Activated CD8-positive, alpha-beta T cell treated with anti-CD3 and anti-CD28 coated beads for 36 hours (primary cell): ENCODE results near the gene ITGA8. TPM values are rescaled to one million over a fixed set of nuclear protein-coding genes. Genes with fewer than 3 reads are reported as not detected.

Source experiments
- ATAC-seq: fragments of 200-7000 bp; cut with Tn5 transposase; one replicate; pipeline ENCODE4 v1.10.0; 2021; ENCODE audit warnings: mild to moderate bottlenecking, moderate library complexity
- CTCF ChIA-PET: fragments of 350-600 bp; sonication (Branson Sonifier 250); formaldehyde crosslinking; loops from one replicate; lab custom pipeline; 2021; ENCODE audit warnings: antibody characterized with exemption; lab: Charles Lee
- POLR2A ChIA-PET: fragments of 350-600 bp; sonication (Branson Sonifier 250); formaldehyde crosslinking; loops from one replicate; lab custom pipeline; 2021; ENCODE audit warnings: antibody characterized with exemption; lab: Charles Lee
- DNase-seq: peaks from one replicate; pipeline ENCODE4 v3.0.0-alpha.2; 2020
- H3K27ac Mint-ChIP-seq: one replicate; pipeline ENCODE4 v1.8.0; 2021; ENCODE audit warnings: mild to moderate bottlenecking, mixed read lengths
- H3K27me3 Mint-ChIP-seq: one replicate; pipeline ENCODE4 v1.8.0; 2021; ENCODE audit warnings: mixed read lengths
- H3K36me3 Mint-ChIP-seq: one replicate; pipeline ENCODE4 v1.8.0; 2021; ENCODE audit warnings: low read depth, mixed read lengths
- H3K4me1 Mint-ChIP-seq: one replicate; pipeline ENCODE4 v1.8.0; 2021; ENCODE audit warnings: low read depth, mixed read lengths
- H3K4me3 Mint-ChIP-seq: one replicate; pipeline ENCODE4 v1.8.0; 2021; ENCODE audit warnings: mild to moderate bottlenecking, moderate library complexity, mixed read lengths
- H3K9me3 Mint-ChIP-seq: one replicate; pipeline ENCODE4 v1.8.0; 2021; ENCODE audit warnings: mixed read lengths
- intact Hi-C: fragments of 100-400 bp; cut with micrococcal nuclease; formaldehyde crosslinking; loops from one replicate; pipeline ENCODE4 v1.10.0; 2022
- total RNA-seq, 2 experiments: library from RNA; stranded (reverse); gene quantifications; one replicate each; pipeline ENCODE4 v1.2.3, GENCODE V29; 2021
- TF ChIP-seq, protein P1 (sequence below): fragments of 200-600 bp; IDR thresholded peaks from one replicate; pipeline ENCODE4 v1.8.0; 2022; ENCODE audit warnings: antibody characterized with exemption, mild to moderate bottlenecking

The ITGA8 gene
- total RNA-seq, 2 experiments from 2014 or later, result not detected

- Mint-ChIP-seq H3K36me3 (no peaks in the 10 kb centered on the region), H3K9me3 (no peaks in the 10 kb centered on the region), H3K4me1 (no peaks in the 10 kb centered on the region), H3K27ac (no peak overlapping the region), H3K27me3 (peaks cover 18% of the 10 kb centered on the region), H3K4me3 (no peak overlapping the region)
- TF ChIP-seq, protein P1, sequence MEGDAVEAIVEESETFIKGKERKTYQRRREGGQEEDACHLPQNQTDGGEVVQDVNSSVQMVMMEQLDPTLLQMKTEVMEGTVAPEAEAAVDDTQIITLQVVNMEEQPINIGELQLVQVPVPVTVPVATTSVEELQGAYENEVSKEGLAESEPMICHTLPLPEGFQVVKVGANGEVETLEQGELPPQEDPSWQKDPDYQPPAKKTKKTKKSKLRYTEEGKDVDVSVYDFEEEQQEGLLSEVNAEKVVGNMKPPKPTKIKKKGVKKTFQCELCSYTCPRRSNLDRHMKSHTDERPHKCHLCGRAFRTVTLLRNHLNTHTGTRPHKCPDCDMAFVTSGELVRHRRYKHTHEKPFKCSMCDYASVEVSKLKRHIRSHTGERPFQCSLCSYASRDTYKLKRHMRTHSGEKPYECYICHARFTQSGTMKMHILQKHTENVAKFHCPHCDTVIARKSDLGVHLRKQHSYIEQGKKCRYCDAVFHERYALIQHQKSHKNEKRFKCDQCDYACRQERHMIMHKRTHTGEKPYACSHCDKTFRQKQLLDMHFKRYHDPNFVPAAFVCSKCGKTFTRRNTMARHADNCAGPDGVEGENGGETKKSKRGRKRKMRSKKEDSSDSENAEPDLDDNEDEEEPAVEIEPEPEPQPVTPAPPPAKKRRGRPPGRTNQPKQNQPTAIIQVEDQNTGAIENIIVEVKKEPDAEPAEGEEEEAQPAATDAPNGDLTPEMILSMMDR, result no peak
- intact Hi-C loops, result no loop called here
- ATAC-seq, result no peak
- ChIA-PET CTCF (interaction anchor here (1.5 to 1.6 kb wide), 2 partner anchors 11 to 18 kb away, joined by 3 to 4 read pairs; no protein-coding TSS in a partner anchor), POLR2A (no interaction called here)
- no peak for DNase-seq
Measured at GRCh38 chr10:15603446-15604011, 116.2 kb downstream of the ITGA8 start.

GRCh38 chr10:15601819-15602218 is 117.9 kb downstream of the ITGA8 start:
- Mint-ChIP-seq H3K4me1 (no peaks in the 10 kb centered on the region), H3K9me3 (no peaks in the 10 kb centered on the region), H3K36me3 (no peaks in the 10 kb centered on the region), H3K27ac (no peak overlapping the region), H3K4me3 (no peak overlapping the region), H3K27me3 (peaks cover 20% of the 10 kb centered on the region)
- ChIA-PET POLR2A (no interaction called here), CTCF (no interaction called here)
- intact Hi-C loops, result no loop called here
- DNase-seq, result no peak
- ATAC-seq, result no peak
- TF ChIP-seq, protein P1, result no peak

- DNase-seq, result no peak
- ChIA-PET CTCF (interaction anchor here (0.9 to 1.3 kb wide), 2 partner anchors 10 to 31 kb away, joined by 3 to 4 read pairs; no protein-coding TSS in a partner anchor), POLR2A (no interaction called here)
- Mint-ChIP-seq H3K4me1 (no peaks in the 10 kb centered on the region), H3K36me3 (no peaks in the 10 kb centered on the region), H3K27ac (no peak overlapping the region), H3K27me3 (peaks cover 6% of the 10 kb centered on the region), H3K9me3 (no peaks in the 10 kb centered on the region), H3K4me3 (no peak overlapping the region)
- intact Hi-C loops, result no loop called here
- no peak for ATAC-seq
- TF ChIP-seq, protein P1, result no peak
Measured at GRCh38 chr10:15595260-15595659, 124.5 kb downstream of the ITGA8 start.

- ChIA-PET CTCF (interaction anchor here (1.0 kb wide), 1 partner anchor 12 kb away, joined by 3 read pairs; no protein-coding TSS in a partner anchor), POLR2A (no interaction called here)
- no peak overlapping the region for H3K27ac Mint-ChIP-seq
- H3K9me3 Mint-ChIP-seq, result no peaks in the 10 kb centered on the region
- ATAC-seq (no peak), DNase-seq (no peak)
- H3K27me3 Mint-ChIP-seq, result peaks cover 2% of the 10 kb centered on the region
- H3K4me3 Mint-ChIP-seq, result no peak overlapping the region
- H3K36me3 Mint-ChIP-seq, result no peaks in the 10 kb centered on the region
- H3K4me1 Mint-ChIP-seq, result no peaks in the 10 kb centered on the region
- TF ChIP-seq, protein P1, result no peak
- intact Hi-C loops, result no loop called here
Measured at GRCh38 chr10:15591937-15592336, 127.8 kb downstream of the ITGA8 start.

GRCh38 chr10:15591431-15591830 is 128.3 kb downstream of the ITGA8 start:
- POLR2A ChIA-PET, result no interaction called here
- TF ChIP-seq, protein P1, result no peak
- Mint-ChIP-seq H3K27me3 (peaks cover 2% of the 10 kb centered on the region), H3K27ac (no peak overlapping the region), H3K36me3 (no peaks in the 10 kb centered on the region), H3K9me3 (no peaks in the 10 kb centered on the region), H3K4me1 (no peaks in the 10 kb centered on the region), H3K4me3 (no peak overlapping the region)
- ATAC-seq (no peak), DNase-seq (no peak)
- intact Hi-C loops, result no loop called here
- CTCF ChIA-PET, result no interaction called here
